ENCODE data around the gene NF2.

NF2 gene

DNA sequence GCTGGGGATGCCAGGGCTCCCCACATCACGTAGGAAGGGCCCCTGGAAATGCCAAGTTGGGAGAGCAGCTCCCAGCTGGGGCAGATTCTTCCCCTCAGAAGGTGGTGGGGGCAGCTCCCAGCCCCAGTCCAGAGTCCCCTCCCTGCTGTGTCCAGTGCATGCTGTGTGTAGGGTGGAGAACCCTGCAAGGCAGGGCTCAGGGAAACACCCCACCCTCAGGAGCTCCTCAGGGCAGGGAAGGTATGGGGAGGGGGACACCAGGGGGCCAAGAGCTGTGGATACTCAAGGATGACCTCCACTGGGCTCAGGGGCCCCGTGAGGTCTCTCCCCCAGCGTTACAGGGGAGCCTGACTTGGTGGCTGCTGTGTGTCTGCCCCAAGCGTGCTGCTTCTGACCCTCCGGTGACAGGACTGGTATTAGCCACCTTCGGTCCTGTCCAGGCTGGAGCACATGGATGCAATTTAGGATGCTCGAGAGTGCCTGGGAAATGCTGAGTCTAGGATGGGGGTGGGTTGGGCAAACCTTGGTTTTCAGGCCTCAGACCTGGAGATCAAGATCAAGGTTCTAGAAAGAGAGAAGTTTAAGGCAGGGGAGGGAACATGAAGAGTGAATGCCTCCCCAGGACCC lies 100.2 kb downstream of the NF2 start:
- DNase-seq = no peak

DNA sequence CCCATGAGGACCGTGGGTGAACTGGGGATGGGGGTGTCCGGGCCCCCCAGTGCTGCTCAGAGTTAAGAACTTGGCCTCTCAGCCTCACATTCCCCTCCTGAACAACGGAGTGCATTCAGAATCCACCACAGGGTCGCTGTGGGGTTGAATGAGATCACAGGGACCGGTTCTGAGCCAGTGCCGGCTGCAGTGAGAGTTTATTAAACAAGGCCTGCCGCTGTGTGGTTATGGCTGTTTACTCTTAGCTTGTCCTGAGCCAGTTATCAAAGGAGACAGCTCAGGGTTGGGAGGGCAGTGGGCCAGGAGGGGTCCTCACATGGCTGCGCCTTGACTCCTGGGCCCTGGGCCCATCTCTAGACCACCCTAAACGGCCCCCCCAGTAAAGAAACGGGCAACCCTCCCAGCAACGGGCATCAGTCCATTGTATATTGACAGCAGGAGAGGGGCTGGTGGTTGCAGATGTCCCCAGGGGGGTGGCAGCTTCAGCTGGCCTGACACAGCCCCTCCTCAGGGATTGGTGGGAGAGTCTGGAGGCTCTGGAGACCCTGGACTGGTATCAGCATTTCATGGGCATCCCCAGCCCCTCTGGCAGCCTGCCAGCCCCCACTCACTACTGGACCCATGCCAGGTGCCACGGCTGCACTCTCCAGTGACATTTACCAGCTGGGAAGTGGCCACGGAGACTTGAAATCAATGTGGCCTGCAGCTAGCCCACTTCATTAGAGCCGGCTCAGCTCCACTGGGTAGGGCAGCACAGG lies 101.3 kb downstream of the NF2 start:
- DNase-seq = no peak

DNA sequence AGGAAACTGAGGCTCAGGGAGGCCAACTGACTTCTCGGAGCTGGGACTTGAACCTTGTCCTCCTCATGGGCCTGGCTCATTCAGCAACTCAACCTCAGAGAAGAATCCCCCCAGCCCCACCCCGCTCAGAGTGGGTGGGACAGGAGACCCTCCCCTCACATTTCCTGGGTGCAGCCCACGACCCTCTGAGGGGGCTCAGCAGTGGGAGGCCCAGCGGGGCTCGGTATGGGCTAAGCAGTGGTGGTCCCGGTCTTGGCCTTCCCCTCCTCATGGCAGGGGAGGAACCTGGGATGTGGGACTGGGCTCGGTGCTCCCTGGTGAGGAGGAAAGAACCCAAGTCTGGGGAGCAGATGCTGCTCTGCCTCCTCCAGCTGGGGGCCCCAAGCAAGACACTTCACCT lies 102.2 kb downstream of the NF2 start:
- DNase-seq = no peak

DNA sequence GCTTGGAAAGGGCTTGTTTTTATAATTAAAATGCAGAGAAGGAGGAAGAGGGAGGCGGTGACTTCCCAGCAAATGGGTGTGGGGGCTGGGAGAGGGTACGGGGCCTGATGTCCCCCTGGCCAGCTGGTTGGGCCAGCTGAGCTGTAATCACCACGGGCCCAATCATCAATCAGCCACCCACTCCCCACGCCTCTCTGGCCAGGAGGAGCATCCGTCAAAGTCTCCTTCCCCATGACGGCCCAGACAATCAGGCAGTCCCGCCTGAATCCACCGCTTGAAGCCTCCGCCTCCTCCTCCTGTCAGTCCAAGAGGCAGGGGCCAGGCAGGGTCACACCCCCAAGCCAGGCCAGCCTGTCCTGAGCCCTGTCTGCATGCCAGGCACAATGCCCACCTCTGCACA lies 103.1 kb downstream of the NF2 start:
- no peak for DNase-seq

DNA sequence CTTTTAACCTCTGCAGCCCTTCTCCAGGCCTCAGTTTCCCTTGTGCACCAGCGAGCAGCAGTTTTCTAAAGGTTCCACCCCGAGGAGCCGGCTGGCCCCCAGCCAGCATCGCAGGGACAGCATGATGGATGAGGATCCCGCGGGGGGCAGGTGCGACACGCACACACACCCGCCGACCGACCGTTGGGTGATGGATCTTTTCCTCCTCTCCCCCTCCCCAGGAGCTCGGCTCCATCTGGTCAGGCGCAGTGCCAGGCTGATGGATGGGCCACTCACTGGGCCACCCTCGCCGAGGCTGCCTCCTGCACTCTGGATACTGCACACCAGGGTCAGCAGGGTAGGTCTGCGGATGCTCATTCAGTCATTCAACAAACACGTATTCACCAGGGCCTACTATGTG lies 103.6 kb downstream of the NF2 start:
- DNase-seq = no peak

DNA sequence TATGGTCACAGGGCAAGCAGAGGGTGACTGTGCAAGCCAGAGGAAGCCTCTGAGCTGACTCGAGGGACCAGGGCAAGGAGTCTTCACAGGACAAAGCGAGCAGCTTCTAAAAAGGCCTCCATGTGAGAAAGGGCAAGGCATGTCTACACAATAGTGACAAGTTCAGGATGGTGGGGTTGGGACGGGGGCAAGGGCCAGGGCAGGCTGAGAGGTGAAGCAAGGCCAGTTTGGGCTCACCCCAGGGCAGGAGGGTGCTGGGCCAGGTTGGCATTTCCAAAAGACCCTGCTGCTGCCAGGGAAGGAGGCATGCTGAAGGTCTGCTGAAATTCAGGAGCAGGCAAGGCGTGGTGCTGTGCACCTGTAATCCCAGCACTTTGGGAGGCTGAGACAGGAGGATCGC lies 104.0 kb downstream of the NF2 start:
- no peak for DNase-seq

DNA sequence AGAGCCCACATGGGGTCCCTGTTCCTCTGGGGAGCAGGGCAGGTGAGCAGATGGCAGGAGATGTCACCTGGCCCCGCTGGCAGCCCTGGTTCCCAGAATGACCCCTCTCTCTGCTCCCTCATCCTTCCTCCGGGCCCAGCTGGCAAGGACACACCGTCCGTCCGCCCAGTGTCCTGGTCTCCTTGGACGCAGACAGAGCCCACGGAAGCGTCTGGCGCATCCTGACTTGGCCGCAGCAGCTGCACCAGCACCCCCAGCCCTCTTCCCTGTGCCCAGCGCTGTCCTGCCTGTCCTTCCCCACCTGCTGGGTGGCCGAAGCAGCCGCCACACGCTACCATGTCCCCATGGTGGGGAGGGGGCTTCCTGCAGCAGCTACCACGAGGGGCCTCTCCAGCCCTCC lies 106.8 kb downstream of the NF2 start:
- DNase-seq = no peak

DNA sequence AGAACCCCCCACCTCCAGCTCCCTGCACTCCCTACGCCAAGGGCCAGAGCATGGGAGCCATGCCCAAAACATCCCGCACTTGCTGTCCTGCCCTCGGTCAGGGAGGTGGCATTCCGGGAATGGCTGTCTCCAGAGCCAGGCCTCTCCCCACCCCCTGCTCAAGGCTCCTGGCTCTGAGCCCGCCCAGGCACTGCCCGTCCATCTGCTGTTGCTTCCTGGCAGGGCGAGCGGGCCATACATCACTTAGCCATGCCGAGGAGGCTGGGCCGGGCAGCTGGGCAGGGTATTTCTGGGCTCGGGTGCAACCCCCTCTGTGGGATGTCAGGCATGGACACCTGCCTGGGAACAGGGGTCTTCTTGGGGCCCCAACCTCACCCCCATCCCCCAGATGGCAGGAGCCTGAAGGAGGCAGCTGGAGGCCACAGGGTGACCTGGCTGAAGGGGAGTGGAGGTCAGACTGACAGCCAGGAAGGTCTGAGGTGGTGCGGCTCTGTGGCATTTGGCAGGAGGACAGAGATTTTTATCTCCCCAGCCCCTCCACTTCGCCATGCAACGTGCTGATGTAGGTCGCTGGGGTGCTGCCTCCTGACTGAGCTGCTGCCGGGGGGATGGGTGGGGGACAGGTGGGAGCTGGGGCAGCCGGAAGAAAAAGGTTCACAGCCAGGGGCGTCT lies 107.6 kb downstream of the NF2 start:
- no peak for DNase-seq

DNA sequence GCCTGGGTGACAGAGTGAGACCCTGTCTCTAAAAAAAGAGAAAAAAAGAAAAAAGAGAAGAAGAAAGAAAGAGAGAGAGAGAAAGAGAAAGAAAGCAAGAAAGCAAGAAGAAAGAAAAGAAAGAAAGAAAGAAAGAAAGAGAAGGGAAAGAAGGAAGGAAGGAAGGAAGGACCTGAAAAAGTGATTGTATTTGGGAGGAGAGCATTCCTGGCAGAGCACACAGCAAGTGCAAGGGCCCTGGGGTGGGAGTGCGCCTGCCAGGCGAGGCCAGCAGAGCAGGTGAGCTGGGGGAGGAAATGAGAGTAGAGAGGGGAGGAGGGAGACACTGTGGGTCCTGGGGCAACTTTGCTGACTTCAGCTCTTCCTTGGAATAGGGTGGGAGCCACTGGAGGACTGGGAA lies 108.7 kb downstream of the NF2 start:
- no peak for DNase-seq

DNA sequence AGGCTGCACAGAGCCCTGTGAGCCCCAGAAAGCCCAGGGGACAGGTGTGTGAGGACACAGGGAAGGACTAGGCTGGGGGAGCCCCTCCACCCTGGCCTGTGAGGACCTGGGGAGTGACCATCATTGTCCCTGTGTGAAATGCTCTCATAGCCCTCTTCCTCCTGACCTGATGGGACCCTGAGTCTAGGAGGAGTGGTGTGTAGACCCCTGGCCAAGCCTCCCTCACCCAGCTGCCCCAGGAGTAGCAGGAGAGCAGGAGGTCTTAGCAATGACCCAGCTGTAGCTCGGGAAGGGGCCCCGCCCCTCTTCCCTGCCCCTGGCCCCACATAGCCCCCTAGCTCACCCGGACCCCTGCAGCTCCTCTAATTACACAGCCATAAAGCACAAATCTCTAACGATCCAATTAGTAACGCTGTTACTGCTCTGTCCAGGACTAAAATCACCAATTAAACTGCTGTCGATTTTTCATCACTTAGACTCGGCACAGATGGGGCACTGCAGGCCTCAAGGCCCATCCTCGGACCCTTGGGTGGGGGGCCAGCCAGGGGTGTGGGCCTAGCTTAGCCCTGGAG lies 109.8 kb downstream of the NF2 start:
- no peak for DNase-seq

DNA sequence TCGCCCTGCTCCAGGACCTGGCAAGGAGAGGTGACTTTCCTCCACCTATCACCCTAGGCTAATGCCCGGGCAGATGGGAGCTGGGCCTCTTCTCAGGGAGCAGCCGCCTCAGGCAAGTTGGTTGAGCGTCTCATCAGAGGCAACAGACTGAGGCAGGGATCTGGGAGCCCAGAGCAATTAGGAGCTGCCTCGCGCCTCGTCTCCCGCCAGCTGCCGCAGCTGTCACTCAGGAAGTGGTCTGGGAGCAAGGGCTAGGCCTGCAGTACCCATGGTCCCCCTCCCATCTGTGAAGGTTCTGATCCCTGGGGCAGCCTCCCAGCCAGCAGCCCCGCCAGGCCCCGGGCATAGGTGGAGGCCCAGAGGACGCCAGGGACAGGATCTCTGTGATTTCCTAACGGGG lies 111.8 kb downstream of the NF2 start:
- DNase-seq = no peak

DNA sequence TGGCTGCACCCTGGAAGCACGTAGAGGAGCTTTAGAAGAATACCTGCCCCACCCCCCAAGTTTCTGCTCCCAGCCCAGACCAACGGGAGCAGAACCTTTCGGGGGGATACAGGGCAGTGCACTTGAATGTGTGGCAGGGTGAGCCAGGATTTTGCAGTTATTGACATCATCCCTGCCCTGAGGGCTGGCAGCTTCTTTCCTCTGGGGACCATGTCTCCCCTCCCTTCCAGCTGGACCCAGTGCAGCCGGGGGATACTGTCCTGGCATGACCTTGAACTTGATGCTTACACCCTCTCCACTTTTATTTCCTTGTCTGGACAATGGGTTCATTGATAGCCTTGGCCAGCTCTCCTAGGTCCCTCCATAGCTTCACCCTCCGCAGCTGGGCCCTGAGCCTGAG lies 112.3 kb downstream of the NF2 start:
- DNase-seq = no peak

DNA sequence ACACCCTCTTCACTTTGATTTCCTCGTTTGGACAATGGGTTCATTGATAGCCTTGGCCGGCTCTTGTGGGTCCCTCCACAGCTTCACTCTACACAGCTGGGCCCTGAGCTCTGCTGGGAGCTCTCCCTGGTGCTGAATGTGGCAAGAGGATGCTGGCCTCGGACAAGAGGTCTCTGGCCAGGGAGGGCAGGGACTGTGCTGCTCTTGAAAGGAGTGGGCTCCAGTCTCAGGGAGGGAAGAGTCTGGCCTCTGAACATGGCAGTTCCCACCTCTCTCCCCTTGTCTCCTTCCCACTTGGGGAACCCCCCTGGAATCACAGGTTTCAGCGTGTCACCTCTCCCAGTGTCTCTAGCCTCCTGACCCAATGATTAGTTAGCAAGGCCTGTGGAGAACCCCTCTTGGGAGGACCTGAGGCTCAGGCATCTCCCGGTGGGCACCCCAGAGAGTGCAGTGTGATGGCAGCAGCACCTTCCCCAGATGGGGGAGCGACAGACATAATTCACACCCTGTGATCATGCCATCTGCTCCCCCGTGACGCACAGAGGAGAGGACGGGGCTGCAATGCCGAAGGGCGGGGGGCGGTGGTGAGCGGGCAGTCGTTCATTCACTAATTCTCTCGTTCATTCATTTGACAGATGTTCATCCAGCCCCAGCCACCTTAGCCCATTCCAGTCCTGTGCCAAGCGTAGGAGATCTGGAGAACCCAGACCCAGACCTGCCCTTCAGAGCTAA lies 113.5 kb downstream of the NF2 start:
- DNase-seq = no peak

DNA sequence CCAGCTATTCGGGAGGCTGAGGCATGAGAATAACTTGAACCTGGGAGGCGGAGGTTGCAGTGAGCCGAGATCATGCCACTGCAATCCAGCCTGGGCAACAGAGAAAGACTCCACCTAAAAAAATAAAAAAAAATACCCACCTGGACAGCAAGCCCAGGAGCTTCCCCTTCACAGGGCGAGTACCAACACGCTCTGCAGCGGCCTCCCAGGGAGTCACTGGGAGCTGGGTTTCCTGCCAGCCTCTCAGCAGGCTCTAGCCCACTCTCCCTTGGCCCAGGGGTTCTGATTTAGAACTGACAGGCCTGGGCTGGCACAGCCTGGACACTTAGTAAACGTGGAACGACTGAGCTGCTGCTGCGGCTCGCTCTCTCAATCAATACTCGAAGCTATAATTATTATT lies 114.4 kb downstream of the NF2 start:
- no peak for DNase-seq

DNA sequence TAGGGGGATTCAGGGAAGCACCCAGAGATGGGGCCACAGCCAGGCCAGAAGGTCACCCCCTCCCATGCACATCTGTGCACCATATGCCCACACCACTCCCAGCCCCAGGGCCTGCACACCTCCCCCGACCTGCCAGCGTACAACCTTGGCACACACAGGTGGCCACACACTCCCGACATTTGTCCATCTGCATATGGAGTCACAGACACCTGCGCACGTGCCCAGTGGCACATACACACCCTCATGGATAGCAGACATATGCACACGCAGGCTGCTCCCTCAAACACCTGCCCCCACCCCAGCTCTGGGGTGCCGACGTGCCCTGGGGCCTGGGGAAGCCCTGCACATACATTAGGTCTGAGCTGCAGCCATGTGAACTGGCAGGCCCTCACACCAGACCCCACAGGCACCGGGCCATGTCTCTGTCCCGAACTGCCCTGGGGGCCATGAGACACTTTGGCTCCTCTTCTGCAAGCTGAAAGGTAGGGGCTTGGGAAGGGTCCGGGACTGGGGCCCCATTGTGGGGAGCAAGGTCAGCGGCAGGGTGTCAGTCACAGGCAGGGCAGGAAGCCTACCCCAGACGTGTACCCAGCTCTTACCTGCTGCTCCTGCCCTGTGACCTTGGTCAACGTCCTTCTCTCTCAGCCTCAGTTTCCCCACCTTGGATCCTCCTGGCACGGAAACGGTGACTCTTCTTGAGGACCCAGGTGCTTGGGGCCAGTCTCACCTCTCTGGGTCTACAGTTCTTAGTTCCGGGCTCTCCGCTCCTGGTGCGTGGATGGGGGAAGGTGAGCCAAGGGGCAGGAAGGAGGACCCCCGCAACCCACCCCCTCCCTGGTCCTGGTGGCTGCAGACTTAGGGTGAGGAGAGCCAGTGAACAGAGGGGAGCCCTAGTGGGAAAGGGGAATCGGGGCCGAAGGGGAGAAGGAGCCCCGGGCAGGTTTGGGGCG lies 115.8 kb downstream of the NF2 start:
- no peak for DNase-seq

DNA sequence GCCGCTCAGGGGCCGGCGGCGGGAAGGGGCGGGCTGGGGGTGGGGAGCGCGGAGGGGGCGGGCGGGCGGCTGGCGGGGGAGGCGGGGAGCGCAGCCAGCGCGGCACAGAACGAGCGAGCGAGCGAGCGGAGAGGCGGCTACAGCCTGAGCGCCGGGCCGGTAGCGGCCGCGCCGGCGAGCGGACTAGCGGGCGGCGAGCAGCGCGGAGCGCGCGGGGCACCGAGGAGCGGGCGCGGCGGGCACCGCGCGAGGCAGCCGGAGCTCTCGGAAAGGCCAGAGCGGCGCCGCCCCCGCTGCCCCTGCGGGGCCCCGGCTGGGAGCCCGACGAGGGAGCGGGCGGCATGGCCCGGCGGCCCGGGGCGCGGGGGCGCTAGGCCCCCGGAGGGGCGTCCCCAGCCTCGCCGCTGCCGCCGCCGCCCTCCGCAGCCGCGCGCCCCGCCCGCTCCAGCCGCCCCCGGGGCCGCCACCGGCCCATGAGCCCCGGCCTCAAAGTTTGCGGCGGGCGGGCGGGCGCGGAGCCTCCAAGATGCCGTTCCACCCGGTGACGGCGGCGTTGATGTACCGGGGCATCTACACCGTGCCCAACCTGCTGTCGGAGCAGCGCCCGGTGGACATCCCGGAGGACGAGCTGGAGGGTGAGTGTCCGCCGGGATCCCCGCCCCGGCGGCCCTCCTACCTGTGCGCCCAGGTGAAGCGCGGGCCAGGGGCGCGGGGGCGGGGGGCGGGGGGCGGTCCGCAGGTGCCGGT lies 116.6 kb downstream of the NF2 start, which contains the start of gene CABP7:
Gene CABP7 (plus strand): TSS at position 105 of the 747 bp plus-strand sequence. CDS start 422 bp downstream, at position 527.
- DNase-seq = no peak

DNA sequence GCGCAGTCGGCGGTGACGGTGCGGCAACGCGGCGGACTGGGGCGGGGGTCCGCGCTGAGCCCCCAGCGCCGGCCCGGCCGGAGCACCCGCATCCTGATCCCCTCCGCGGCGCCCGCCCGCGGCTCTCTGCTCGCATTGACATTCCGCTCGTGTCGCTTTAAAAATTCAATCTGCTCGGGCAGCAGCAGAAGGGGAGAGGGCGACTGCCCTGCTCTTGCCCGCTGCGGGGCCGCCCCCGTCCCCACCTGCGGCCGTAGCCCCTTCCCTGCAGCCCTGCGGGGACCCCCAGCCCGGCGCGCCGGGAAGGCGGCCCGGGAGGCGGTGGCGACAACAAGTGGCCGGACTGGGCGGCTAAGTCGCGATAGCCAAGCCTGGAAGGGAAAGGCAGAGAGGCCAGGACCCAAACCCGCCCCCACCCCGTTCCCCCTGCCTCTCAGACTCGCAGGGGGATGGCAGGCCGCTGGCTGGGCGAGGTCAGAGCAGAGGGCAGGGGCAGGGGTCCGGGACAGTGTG lies 117.4 kb downstream of the NF2 start:
- no peak for DNase-seq

DNA sequence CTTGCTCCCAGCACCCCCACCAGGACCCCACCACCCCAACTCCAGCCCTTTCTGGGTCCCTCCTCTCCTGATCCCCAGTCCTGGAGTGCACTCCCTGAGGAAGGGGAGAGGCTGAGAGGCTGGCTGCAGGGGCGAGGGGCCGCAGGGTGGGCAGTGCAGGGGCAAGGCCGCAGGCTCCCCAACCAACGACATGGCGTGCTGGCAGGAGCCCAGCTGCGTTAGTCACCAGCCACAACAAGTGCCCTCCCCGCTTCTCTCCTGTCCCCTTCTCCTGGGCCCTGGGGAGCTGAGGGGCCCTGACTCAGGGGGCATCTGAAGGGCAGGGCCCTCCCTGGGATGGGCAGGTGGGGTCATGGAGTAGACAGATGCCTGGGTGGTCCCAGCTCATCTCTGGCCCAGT lies 118.7 kb downstream of the NF2 start:
- DNase-seq = no peak

DNA sequence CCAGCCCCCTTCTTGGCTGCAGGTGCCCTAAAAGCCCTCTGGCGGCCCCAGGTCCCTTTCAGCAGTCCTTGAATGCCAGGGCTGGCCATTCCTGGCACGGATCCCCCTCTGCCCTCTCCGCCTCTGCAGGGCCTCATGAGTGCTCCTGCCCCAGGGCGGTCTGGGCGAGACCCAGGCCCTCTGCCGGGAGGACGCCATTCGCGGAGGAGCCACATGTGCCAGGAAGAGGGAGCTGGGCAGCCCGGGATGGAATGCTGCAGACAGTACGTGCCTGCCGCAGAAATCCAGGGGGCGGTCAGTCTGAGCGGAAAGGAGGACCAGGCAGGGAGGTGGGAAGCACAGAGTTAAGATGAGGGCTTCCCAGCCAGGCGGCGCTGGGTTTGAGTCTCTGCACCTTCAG lies 119.2 kb downstream of the NF2 start:
- no peak for DNase-seq

DNA sequence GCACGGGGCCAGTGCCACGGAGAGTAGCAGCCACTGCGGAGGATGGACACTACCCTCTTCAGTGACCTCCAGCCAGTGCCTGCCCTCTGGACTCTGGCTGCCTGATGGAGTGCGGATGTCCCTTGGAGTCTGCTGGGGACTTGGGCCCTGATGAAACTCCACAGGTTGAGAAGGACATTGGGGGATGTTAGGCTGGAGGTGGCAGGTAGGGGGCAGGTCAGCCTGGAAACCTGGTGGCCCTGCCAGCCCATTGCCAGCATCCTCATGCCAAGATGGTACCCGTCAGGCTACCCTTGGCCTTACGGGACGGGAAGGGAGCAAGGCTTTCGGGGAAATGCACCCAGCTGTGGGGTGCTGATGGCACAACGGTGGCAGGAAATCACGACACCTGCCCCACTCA lies 120.3 kb downstream of the NF2 start:
- DNase-seq = no peak

DNA sequence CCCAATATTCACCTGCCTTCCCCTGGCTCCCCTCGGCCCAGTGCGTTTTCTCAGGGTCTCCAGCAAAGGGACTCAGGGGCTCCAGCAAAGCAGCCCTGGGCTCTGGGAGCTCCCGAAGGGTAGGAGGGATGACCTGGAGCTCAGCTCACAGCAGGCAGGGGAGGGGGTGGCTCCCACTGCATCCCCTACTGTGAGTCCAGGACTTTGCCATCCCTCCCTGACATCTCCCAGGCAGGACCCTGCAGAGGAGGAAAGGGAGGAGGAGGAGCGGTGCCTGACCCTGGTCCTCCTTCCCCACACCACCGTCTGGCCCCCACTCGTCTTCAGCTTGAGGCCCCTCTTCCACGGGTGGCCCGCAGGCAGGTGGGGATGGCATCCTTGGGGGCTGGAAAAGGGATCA lies 121.4 kb downstream of the NF2 start:
- no peak for DNase-seq

Measured in CD4-positive, alpha-beta T cell treated with Interleukin-12 subunit alpha and Interleukin-12 subunit beta, for 1 hour (primary cell).